GM18909 (cell line): ENCODE results near the gene PRR14.
"Not testable (repeated sequence)": the region's sequence is repeated elsewhere in the genome, so short reads cannot be mapped to it uniquely, and the experiment has no call there.

ENCODE experiments used
- ATAC-seq: cut with Tn5 transposase; IDR thresholded peaks from one replicate; pipeline ENCODE4 v1.9.1; 2021; ENCODE audit warnings: mild to moderate bottlenecking; ENCODE audit not compliant: unreplicated experiment, poor library complexity

PRR14 gene

GRCh38 chr16:30628628-30629540 lies 21.9 kb upstream of the PRR14 start:
- no peak for ATAC-seq

GRCh38 chr16:30632454-30632853 lies 18.3 kb upstream of the PRR14 start:
- not testable (repeated sequence) for ATAC-seq

- no peak for ATAC-seq
Observed at GRCh38 chr16:30633526-30633925, 17.2 kb upstream of the PRR14 start.

- ATAC-seq, result no peak
Observed at GRCh38 chr16:30636599-30636998, 14.2 kb upstream of the PRR14 start.

- not testable (repeated sequence) for ATAC-seq
Observed at GRCh38 chr16:30637139-30637538, 13.6 kb upstream of the PRR14 start.

- ATAC-seq, result no peak
Observed at GRCh38 chr16:30637944-30638343, 12.8 kb upstream of the PRR14 start.

GRCh38 chr16:30641378-30641982 lies 9.3 kb upstream of the PRR14 start:
- no peak for ATAC-seq

GRCh38 chr16:30644334-30644830 lies 6.4 kb upstream of the PRR14 start:
- ATAC-seq, result no peak

- no peak for ATAC-seq
Observed at GRCh38 chr16:30645727-30646126, 5.0 kb upstream of the PRR14 start.

GRCh38 chr16:30647274-30647571 lies 3.5 kb upstream of the PRR14 start:
- no peak for ATAC-seq

GRCh38 chr16:30649725-30650368 lies 913 bp upstream of the PRR14 start:
- ATAC-seq, result peak; percentile 16

- peak; percentile 42 for ATAC-seq
Observed at GRCh38 chr16:30651124-30652004, 604 bp downstream of the PRR14 start.

- no peak for ATAC-seq
Observed at GRCh38 chr16:30652005-30652296, 1.2 kb downstream of the PRR14 start.

- ATAC-seq, result no peak
Observed at GRCh38 chr16:30652718-30653117, 2.0 kb downstream of the PRR14 start.

- ATAC-seq, result no peak
Observed at GRCh38 chr16:30654856-30655255, 4.1 kb downstream of the PRR14 start.

- no peak for ATAC-seq
Observed at GRCh38 chr16:30655815-30656347, 5.1 kb downstream of the PRR14 start.

GRCh38 chr16:30656388-30656787 lies 5.6 kb downstream of the PRR14 start:
- no peak for ATAC-seq

- ATAC-seq, result no peak
Observed at GRCh38 chr16:30656974-30657865, 6.5 kb downstream of the PRR14 start.
